HepG2 (cell line): Measurements from ENCODE around the gene ZKSCAN3. TPM values are rescaled to one million over a fixed set of nuclear protein-coding genes. Genes with fewer than 3 reads are reported as not detected.

Source experiments
- AHDC1 ChIP-seq: sonication (generic); formaldehyde crosslinking; IDR thresholded peaks from 2 replicates; pipeline ENCODE4 v1.5.1; 2020; ENCODE audit warnings: mild to moderate bottlenecking, missing genetic modification reagents, borderline replicate concordance
- CEBPB ChIP-seq: IDR thresholded peaks from 2 replicates; pipeline ENCODE4 v1.6.1; 2011; ENCODE audit warnings: low read depth, low read length, improper control_type of control experiment, borderline replicate concordance
- FOXK1 ChIP-seq: sonication (generic); formaldehyde crosslinking; IDR thresholded peaks from 2 replicates; pipeline ENCODE4 v1.4.0; 2020; ENCODE audit warnings: low read depth, missing genetic modification reagents, borderline replicate concordance
- FOXP1 ChIP-seq, 2 experiments: fragments of 450-650 bp in 1 of 2; IDR thresholded peaks; 2 replicates each; pipeline ENCODE4 v1.6.1; 2017 to 2018; ENCODE audit warnings: antibody characterized with exemption in 1 of 2
- HNRNPLL ChIP-seq: fragments of 200-400 bp; formaldehyde crosslinking; IDR thresholded peaks from 2 replicates; pipeline ENCODE4 v1.6.1; 2017; ENCODE audit warnings: mild to moderate bottlenecking, low read depth, low read length; ENCODE audit not compliant: poor library complexity, severe bottlenecking
- MIER2 ChIP-seq: IDR thresholded peaks from 2 replicates; pipeline ENCODE4 v1.6.1; 2016; ENCODE audit warnings: missing biosample characterization, missing genetic modification reagents
- NBN ChIP-seq: fragments of 450-650 bp; conservative IDR thresholded peaks from 2 replicates; pipeline ENCODE4 v1.6.1; 2017
- POLR2AphosphoS5 ChIP-seq: IDR thresholded peaks from 2 replicates; pipeline ENCODE4 v1.6.1; 2012; ENCODE audit warnings: low read depth, low read length
- RFX5 ChIP-seq: IDR thresholded peaks from 2 replicates; pipeline ENCODE4 v1.6.1; 2011; ENCODE audit warnings: low read depth, low read length, improper control_type of control experiment
- TCF12 ChIP-seq, 2 experiments: fragments of 450-650 bp in 1 of 2; sonication (generic) in 1 of 2; formaldehyde crosslinking in 1 of 2; IDR thresholded peaks; 2 replicates each; pipeline versions ENCODE4 v1.6.1 to v1.8.0; 2017 to 2022; ENCODE audit warnings: antibody characterized with exemption in 1 of 2, mild to moderate bottlenecking in 1 of 2, missing genetic modification reagents in 1 of 2, moderate library complexity in 1 of 2
- TRAFD1 ChIP-seq: sonication (generic); formaldehyde crosslinking; IDR thresholded peaks from 2 replicates; pipeline ENCODE4 v1.5.1; 2020; ENCODE audit warnings: missing genetic modification reagents, mild to moderate bottlenecking, borderline replicate concordance
- ZBED4 ChIP-seq: sonication (generic); formaldehyde crosslinking; IDR thresholded peaks from 2 replicates; pipeline ENCODE4 v1.4.0; 2020; ENCODE audit warnings: missing genetic modification reagents, borderline replicate concordance
- ZMAT3 ChIP-seq: sonication (generic); formaldehyde crosslinking; conservative IDR thresholded peaks from 2 replicates; pipeline ENCODE4 v1.7.0; 2021; ENCODE audit warnings: missing genetic modification reagents
- ZNF12 ChIP-seq: sonication (generic); formaldehyde crosslinking; IDR thresholded peaks from 2 replicates; pipeline ENCODE4 v1.5.0; 2020; ENCODE audit warnings: missing genetic modification reagents
- ZNF343 ChIP-seq: sonication (generic); formaldehyde crosslinking; IDR thresholded peaks from 2 replicates; pipeline ENCODE4 v1.4.0; 2020; ENCODE audit warnings: mild to moderate bottlenecking, missing genetic modification reagents
- ZNF780A ChIP-seq: sonication (generic); formaldehyde crosslinking; IDR thresholded peaks from 2 replicates; pipeline ENCODE4 v1.8.0; 2022; ENCODE audit warnings: mild to moderate bottlenecking, missing genetic modification reagents, moderate library complexity
- polyA plus RNA-seq, 8 experiments: library from polyadenylated mRNA; depleted of rRNA in 3 of 8; stranded (reverse) in 7 of 8; unstranded in 1 of 8; fragments of >200 nt; fragmentation: Illumina TruSeq in 4 of 8; extraction: Trizol in 4 of 8; gene quantifications; 2 replicates each; pipeline versions ENCODE4 v1.2.1 to v1.2.3, GENCODE V29; 2011 to 2016; ENCODE audit warnings: low read depth in 4 of 8, missing spikeins in 1 of 8, mixed read lengths in 1 of 8; ENCODE audit not compliant: insufficient read depth in 1 of 8
- total RNA-seq, 5 experiments: library from RNA; depleted of rRNA; stranded (reverse); fragments of >200 nt; fragmentation: Illumina TruSeq; extraction: Trizol; gene quantifications; 2 replicates each; pipeline ENCODE4 v1.2.3, GENCODE V29; 2016; ENCODE audit warnings: low read depth in 1 of 5

The ZKSCAN3 gene
- total and polyA plus RNA-seq, 2 of the 13 experiments (the other 11 are each of a cell fraction or from before 2014, with no cell fraction given) = 3.3 to 7.4 TPM

- TF ChIP-seq TRAFD1 (CRISPR knock-in tag) (0 out of 2 replicates have a peak, but pooled peaks have one; percentile 81), ZNF780A (CRISPR knock-in tag) (peak; percentile 29; the same call in 1 of the 2 replicates), ZBED4 (CRISPR knock-in tag) (peak; percentile 49; the same call in 1 of the 2 replicates), CEBPB (no peak), TCF12 (IDR thresholded peaks at IDR 0.05) (no peak), TCF12 (CRISPR knock-in tag; IDR thresholded peaks at IDR 0.05) (0 out of 2 replicates have a peak, but pooled peaks have one; percentile 64), FOXP1 (IDR thresholded peaks at IDR 0.05) (no peak), FOXP1 (CRISPR knock-in tag; IDR thresholded peaks at IDR 0.05) (0 out of 2 replicates have a peak, but pooled peaks have one; percentile 34), HNRNPLL (peak; percentile 90), RFX5 (peak; percentile 24; the same call in 1 of the 2 replicates), ZNF12 (peak; percentile 72), NBN (no peak), ZMAT3 (CRISPR knock-in tag) (peak; percentile 85; the same call in 1 of the 2 replicates), ZNF343 (CRISPR knock-in tag) (no peak), MIER2 (CRISPR knock-in tag) (peak; percentile 82), FOXK1 (CRISPR knock-in tag) (peak; percentile 83; the same call in 1 of the 2 replicates), AHDC1 (CRISPR knock-in tag) (peak; percentile 49; the same call in 1 of the 2 replicates), POLR2AphosphoS5 (peak; percentile 69)
Measured at GRCh38 chr6:28383235-28384142, 33.7 kb downstream of the ZKSCAN3 start (continued).
